AG04450 (cell line): ENCODE results near the gene STOX1. TPM values are rescaled to one million over a fixed set of nuclear protein-coding genes. Genes with fewer than 3 reads are reported as not detected.

ENCODE experiments used
- CTCF ChIA-PET: fragments of 300-600, 350-600 bp; formaldehyde crosslinking; extraction: SDS; loops from one replicate; lab custom pipeline; 2022; ENCODE audit warnings: antibody characterized with exemption, inconsistent platforms; lab: Charles Lee
- POLR2A ChIA-PET: fragments of 350-600 bp; formaldehyde crosslinking; extraction: SDS; loops from one replicate; lab custom pipeline; 2021; ENCODE audit warnings: antibody characterized with exemption, inconsistent platforms; lab: Yijun Ruan, JAX
- DNase-seq: peaks from one replicate; pipeline ENCODE4 v3.0.0-alpha.2; 2011; ENCODE audit warnings: low read depth, low spot score
- H3K27ac ChIP-seq: one replicate; pipeline ENCODE4 v1.5.1; 2012; ENCODE audit warnings: low read depth, low read length, control low read depth
- H3K27me3 ChIP-seq: one replicate; pipeline ENCODE4 v1.6.0; 2012; ENCODE audit warnings: low read length; ENCODE audit not compliant: control insufficient read depth, insufficient read depth
- H3K4me3 ChIP-seq: 2 replicates; pipeline ENCODE4 v1.5.1; 2011; ENCODE audit warnings: mild to moderate bottlenecking, low read depth, low read length, control low read depth
- H3K9me3 ChIP-seq: 2 replicates; pipeline ENCODE4 v1.5.1; 2012; ENCODE audit warnings: low read length; ENCODE audit not compliant: control insufficient read depth, insufficient read depth
- polyA plus RNA-seq: library from polyadenylated mRNA; depleted of rRNA; stranded (reverse); fragments of >200 nt; gene quantifications from 2 replicates; pipeline ENCODE4 v1.2.3, GENCODE V29; 2011
- TF ChIP-seq, protein P1 (sequence below): IDR thresholded peaks from 2 replicates; pipeline ENCODE4 v1.5.1; 2011; ENCODE audit warnings: low read depth, low read length, control low read depth, inconsistent platforms

Gene STOX1
- polyA plus RNA-seq, 1 experiment: 0.12 TPM

DNA sequence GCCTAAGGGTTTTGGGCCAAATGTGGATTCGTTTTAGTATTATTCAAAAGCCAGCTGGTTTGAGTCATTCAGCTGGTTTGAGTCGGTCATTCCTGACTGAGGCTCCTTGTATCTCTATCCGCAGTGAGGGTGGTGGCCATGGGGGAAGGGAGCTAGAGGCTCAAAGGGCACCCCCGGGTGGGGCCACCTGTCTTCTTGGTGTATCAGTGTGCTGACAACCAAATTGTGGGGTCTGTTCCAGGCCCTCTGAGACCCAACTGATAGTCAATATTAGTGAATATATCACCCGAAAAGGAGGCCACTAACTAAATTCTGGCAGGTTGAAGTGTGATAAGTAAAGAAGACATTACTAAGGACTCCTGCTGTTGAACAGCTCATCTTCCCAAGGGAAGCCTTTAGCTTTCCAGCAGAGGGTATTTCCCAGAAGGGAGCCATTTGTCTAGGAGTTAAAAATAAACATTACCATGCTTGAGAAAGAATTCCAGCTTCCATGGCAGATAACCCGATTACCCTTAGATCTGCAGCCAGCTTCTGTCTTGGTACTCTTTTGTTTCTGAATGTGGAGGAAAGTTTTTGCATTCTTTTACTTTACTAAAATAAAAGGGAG, 43.9 kb downstream of the STOX1 start:
- ChIA-PET CTCF (no interaction called here), POLR2A (interaction anchor here (0.7 kb wide), 1 partner anchor 343 kb away, joined by 3 read pairs; no protein-coding TSS in a partner anchor)
- TF ChIP-seq, protein P1, sequence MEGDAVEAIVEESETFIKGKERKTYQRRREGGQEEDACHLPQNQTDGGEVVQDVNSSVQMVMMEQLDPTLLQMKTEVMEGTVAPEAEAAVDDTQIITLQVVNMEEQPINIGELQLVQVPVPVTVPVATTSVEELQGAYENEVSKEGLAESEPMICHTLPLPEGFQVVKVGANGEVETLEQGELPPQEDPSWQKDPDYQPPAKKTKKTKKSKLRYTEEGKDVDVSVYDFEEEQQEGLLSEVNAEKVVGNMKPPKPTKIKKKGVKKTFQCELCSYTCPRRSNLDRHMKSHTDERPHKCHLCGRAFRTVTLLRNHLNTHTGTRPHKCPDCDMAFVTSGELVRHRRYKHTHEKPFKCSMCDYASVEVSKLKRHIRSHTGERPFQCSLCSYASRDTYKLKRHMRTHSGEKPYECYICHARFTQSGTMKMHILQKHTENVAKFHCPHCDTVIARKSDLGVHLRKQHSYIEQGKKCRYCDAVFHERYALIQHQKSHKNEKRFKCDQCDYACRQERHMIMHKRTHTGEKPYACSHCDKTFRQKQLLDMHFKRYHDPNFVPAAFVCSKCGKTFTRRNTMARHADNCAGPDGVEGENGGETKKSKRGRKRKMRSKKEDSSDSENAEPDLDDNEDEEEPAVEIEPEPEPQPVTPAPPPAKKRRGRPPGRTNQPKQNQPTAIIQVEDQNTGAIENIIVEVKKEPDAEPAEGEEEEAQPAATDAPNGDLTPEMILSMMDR: no peak
- peak; percentile 7 for DNase-seq
- peaks cover 6% of the 10 kb centered on the region for H3K9me3 ChIP-seq
- H3K4me3 ChIP-seq: no peak overlapping the region
- no peak overlapping the region for H3K27ac ChIP-seq
- H3K27me3 ChIP-seq: peaks cover 8% of the 10 kb centered on the region

DNA sequence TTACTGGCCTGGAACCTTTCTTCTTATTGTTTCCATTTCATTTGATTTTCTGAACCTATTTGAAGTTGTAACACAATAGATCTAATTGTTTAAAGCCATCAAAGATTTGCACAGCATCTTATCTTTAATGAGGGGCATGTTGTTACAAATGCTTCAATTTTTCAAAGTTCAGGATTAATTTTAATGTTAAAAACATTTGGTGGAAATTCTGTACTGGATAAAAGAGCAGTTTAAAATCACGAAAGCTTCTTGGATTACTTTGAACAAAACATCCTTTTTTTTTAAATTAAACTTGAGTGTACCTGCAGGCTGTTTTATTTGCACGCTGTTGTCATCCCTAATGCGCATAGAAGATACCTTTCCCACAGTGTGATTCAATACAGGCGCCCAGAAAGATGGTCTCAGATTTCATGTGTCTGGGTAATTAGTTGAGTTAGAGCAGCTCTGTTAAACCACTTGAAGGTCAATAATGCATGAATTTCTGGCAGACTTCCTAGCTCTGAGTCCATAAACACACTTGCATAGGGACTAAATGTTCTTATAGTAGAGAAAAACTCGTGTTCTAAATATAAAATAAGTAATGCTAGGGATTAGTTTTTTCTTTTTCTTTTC, 44.5 kb downstream of the STOX1 start:
- TF ChIP-seq, protein P1: no peak
- ChIA-PET CTCF (interaction anchor here (0.6 kb wide), 2 partner anchors 69 to 383 kb away, joined by 3 to 4 read pairs; no protein-coding TSS in a partner anchor), POLR2A (interaction anchor here (0.7 kb wide), 3 partner anchors 29 to 151 kb away, joined by 4 to 9 read pairs (median 4); no protein-coding TSS in a partner anchor)
- peak; percentile 78 for DNase-seq
- Histone ChIP-seq H3K27me3 (peaks cover 8% of the 10 kb centered on the region), H3K9me3 (peaks cover 6% of the 10 kb centered on the region), H3K4me3 (no peak overlapping the region), H3K27ac (no peak overlapping the region)

DNA sequence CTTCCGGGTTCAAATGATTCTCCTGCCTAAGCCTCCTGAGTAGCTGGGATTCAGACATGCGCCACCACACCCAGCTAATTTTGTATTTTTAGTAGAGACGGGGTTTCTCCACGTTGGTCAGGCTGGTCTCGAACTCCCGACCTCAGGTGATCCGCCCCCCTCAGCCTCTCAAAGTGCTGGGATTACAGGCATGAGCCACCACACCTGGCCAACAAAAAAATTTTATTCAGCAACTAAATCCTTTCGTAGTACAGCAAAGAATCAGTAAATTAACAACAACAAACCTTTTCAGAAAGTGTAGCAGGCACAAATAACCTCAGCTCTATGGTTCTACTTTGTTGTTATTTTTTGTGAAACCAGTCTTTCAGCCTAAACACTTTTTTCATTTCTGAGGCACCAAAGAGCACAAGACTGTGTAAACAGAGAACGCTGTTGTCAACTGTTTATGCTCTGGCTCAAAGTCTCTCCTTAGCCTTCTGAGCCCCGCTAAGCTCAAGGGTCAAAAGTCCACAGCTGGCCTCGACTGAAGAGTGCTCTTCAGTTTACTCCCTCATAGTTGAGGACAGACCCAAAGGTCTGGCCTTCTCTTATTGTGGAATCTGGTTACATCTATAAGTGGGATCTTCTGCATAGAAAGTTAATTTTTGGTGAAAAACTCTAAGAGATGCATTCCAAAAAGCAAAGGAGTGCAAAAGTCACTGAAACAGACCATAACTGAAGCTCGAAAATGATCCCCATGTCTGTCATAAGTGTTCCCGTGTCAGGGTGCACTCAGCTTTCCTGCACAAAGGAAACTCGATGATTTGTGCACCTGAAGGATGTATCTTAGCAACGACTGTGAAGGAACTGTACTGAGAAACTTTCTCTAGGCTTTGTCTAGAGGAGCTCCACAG, 49.2 kb downstream of the STOX1 start:
- peak overlapping the region; percentile 31 for H3K27ac ChIP-seq
- ChIA-PET CTCF (no interaction called here), POLR2A (no interaction called here)
- H3K9me3 ChIP-seq: no peaks in the 10 kb centered on the region
- TF ChIP-seq, protein P1: no peak
- no peak for DNase-seq
- H3K4me3 ChIP-seq: no peak overlapping the region
- H3K27me3 ChIP-seq: peaks cover 12% of the 10 kb centered on the region

DNA sequence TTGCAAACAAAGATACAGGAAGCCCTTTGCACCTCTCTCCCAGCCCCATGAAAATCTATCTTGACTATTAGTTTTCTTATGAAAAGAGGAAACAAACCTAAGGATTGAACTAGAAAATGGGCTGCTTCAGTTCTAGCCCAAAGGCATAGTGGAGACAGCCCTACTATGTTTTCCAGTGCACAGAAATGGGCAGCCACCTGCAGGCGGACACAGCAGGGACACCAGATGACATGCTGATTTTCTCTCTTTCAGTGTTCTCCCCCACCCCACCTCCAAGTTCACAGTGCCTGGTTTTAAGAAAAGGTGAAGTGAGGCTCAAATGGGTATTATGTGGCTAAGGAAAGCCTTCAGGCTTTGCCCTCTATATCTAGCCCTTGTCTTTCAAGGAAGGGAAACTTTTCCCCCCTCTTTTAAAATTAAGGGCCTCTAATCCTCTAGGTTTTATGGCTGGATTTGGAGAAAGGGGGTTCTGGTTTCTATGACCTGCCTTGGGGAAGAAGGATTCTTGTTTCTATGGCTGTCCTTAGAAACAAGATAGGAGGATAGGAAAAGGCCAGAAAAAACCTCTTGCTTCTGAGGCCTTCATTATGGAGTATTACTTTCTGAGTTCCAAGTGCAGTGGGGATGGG, 50.3 kb downstream of the STOX1 start:
- no peak for DNase-seq
- POLR2A ChIA-PET: no interaction called here
- Histone ChIP-seq H3K9me3 (no peaks in the 10 kb centered on the region), H3K27me3 (peaks cover 12% of the 10 kb centered on the region), H3K27ac (no peak overlapping the region), H3K4me3 (no peak overlapping the region)
- TF ChIP-seq, protein P1: no peak
- CTCF ChIA-PET: interaction anchor here (1.3 kb wide), 1 partner anchor 20 kb away, joined by 3 read pairs; no protein-coding TSS in a partner anchor
